HepG2 (cell line): ENCODE measurements around the gene CD79A. TPM values are rescaled to one million over a fixed set of nuclear protein-coding genes. Genes with fewer than 3 reads are reported as not detected.

ENCODE experiments used
- FOSL2 ChIP-seq: sonication (generic); formaldehyde crosslinking; IDR thresholded peaks from 2 replicates; pipeline ENCODE4 v1.4.0; 2020; ENCODE audit warnings: missing genetic modification reagents
- GATAD1 ChIP-seq: IDR thresholded peaks from 2 replicates; pipeline ENCODE4 v1.6.1; 2016; ENCODE audit warnings: missing genetic modification reagents, missing compliant biosample characterization
- GATAD2A ChIP-seq: IDR thresholded peaks from 2 replicates; pipeline ENCODE4 v1.6.1; 2016
- GFI1 ChIP-seq: sonication (generic); formaldehyde crosslinking; IDR thresholded peaks from 2 replicates; pipeline ENCODE4 v1.5.0; 2020; ENCODE audit warnings: missing genetic modification reagents, mild to moderate bottlenecking, borderline replicate concordance
- KDM2A ChIP-seq: sonication (generic); formaldehyde crosslinking; IDR thresholded peaks from 2 replicates; pipeline ENCODE4 v1.4.0; 2020; ENCODE audit warnings: low read depth, missing genetic modification reagents, borderline replicate concordance
- MAF1 ChIP-seq: sonication (generic); formaldehyde crosslinking; IDR thresholded peaks from 2 replicates; pipeline ENCODE4 v1.5.0; 2020; ENCODE audit warnings: missing genetic modification reagents, borderline replicate concordance
- NR3C1 ChIP-seq: sonication (generic); formaldehyde crosslinking; IDR thresholded peaks from 2 replicates; pipeline ENCODE4 v1.4.0; 2020; ENCODE audit warnings: missing genetic modification reagents
- RARA ChIP-seq: IDR thresholded peaks from 2 replicates; pipeline ENCODE4 v1.6.1; 2016; ENCODE audit warnings: missing genetic modification reagents, missing compliant biosample characterization
- RFX5 ChIP-seq: IDR thresholded peaks from 2 replicates; pipeline ENCODE4 v1.6.1; 2011; ENCODE audit warnings: low read depth, low read length, improper control_type of control experiment
- SMARCE1 ChIP-seq: fragments of 450-650 bp; IDR thresholded peaks from 2 replicates; pipeline ENCODE4 v1.6.1; 2017; ENCODE audit warnings: borderline replicate concordance
- SRSF1 ChIP-seq: fragments of 200-400 bp; formaldehyde crosslinking; optimal IDR thresholded peaks from 2 replicates; pipeline ENCODE3; 2017; ENCODE audit warnings: mild to moderate bottlenecking, low read depth, low read length, moderate library complexity
- SRY ChIP-seq: sonication (generic); formaldehyde crosslinking; IDR thresholded peaks from 2 replicates; pipeline ENCODE4 v1.8.0; 2022; ENCODE audit warnings: mild to moderate bottlenecking, missing genetic modification reagents
- TBX3 ChIP-seq: fragments of 450-650 bp; IDR thresholded peaks from 2 replicates; pipeline ENCODE4 v1.6.1; 2017; ENCODE audit warnings: antibody characterized with exemption, mild to moderate bottlenecking, inconsistent platforms, borderline replicate concordance
- TEAD2 ChIP-seq: sonication (generic); formaldehyde crosslinking; IDR thresholded peaks from 2 replicates; pipeline ENCODE4 v1.9.0; 2021; ENCODE audit warnings: missing genetic modification reagents
- ZBED4 ChIP-seq: sonication (generic); formaldehyde crosslinking; IDR thresholded peaks from 2 replicates; pipeline ENCODE4 v1.4.0; 2020; ENCODE audit warnings: missing genetic modification reagents, borderline replicate concordance
- ZBTB38 ChIP-seq: sonication (generic); formaldehyde crosslinking; IDR thresholded peaks from 2 replicates; pipeline ENCODE4 v1.5.1; 2020; ENCODE audit warnings: mild to moderate bottlenecking, missing genetic modification reagents
- ZFP90 ChIP-seq: sonication (generic); formaldehyde crosslinking; IDR thresholded peaks from 2 replicates; pipeline ENCODE4 v1.8.0; 2022; ENCODE audit warnings: missing genetic modification reagents, mild to moderate bottlenecking, inconsistent platforms, borderline replicate concordance
- ZNF160 ChIP-seq: sonication (generic); formaldehyde crosslinking; IDR thresholded peaks from 2 replicates; pipeline ENCODE4 v1.8.0; 2022; ENCODE audit warnings: mild to moderate bottlenecking, inconsistent platforms, missing genetic modification reagents
- ZNF484 ChIP-seq: sonication (generic); formaldehyde crosslinking; IDR thresholded peaks from 2 replicates; pipeline ENCODE4 v1.5.1; 2020; ENCODE audit warnings: mild to moderate bottlenecking, low read depth, missing genetic modification reagents, borderline replicate concordance
- ZNF564 ChIP-seq: sonication (generic); formaldehyde crosslinking; IDR thresholded peaks from 2 replicates; pipeline ENCODE4 v1.8.1; 2023; ENCODE audit warnings: mild to moderate bottlenecking, missing genetic modification reagents
- ZNF614 ChIP-seq: IDR thresholded peaks from 2 replicates; pipeline ENCODE4 v1.6.1; 2018; ENCODE audit warnings: missing biosample characterization, missing genetic modification reagents, inconsistent platforms, borderline replicate concordance
- ZNF710 ChIP-seq: sonication (generic); formaldehyde crosslinking; IDR thresholded peaks from 2 replicates; pipeline ENCODE4 v1.5.0; 2020; ENCODE audit warnings: mild to moderate bottlenecking, missing genetic modification reagents, borderline replicate concordance
- polyA plus RNA-seq, 8 experiments: library from polyadenylated mRNA; depleted of rRNA in 3 of 8; stranded (reverse) in 7 of 8; unstranded in 1 of 8; fragments of >200 nt; fragmentation: Illumina TruSeq in 4 of 8; extraction: Trizol in 4 of 8; gene quantifications; 2 replicates each; pipeline versions ENCODE4 v1.2.1 to v1.2.3, GENCODE V29; 2011 to 2016; ENCODE audit warnings: low read depth in 4 of 8, missing spikeins in 1 of 8, mixed read lengths in 1 of 8; ENCODE audit not compliant: insufficient read depth in 1 of 8
- total RNA-seq, 5 experiments: library from RNA; depleted of rRNA; stranded (reverse); fragments of >200 nt; fragmentation: Illumina TruSeq; extraction: Trizol; gene quantifications; 2 replicates each; pipeline ENCODE4 v1.2.3, GENCODE V29; 2016; ENCODE audit warnings: low read depth in 1 of 5
- TF ChIP-seq, protein P1 (sequence below): IDR thresholded peaks from 2 replicates; pipeline ENCODE4 v1.6.1; 2012; ENCODE audit warnings: low read depth, low read length, improper control_type of control experiment
- TF ChIP-seq, protein P2 (sequence below): sonication (generic); formaldehyde crosslinking; IDR thresholded peaks from 2 replicates; pipeline ENCODE4 v1.8.0; 2022; ENCODE audit warnings: missing genetic modification reagents, mild to moderate bottlenecking, inconsistent platforms, borderline replicate concordance

CD79A gene
- total and polyA plus RNA-seq, 2 of the 13 experiments (the other 11 are each of a cell fraction or from before 2014, with no cell fraction given), result 0.24 to 0.33 TPM

DNA sequence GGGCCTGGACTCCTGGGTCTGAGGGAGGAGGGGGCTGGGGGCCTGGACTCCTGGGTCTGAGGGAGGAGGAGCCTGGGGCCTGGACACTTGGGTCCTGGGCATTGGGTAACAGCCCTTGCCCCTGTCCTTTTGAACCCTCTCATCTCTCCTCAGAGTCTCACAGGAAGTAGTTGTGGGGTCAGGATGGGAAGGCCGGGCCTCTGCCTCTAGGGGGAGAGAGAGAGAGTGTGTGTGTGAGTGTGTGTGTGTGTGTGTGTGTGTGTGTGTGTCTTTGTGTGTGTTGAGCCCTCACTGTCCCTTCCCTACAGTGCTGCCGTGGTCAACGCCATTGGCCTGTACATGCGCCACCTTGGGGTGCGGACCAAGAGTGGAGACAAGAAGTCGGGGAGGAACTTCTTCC is 16.8 kb downstream of the CD79A start (continued):
- TF ChIP-seq SRY (CRISPR knock-in tag) (no peak), ZNF160 (CRISPR knock-in tag) (no peak), MAF1 (CRISPR knock-in tag) (no peak), ZNF564 (CRISPR knock-in tag) (no peak), ZNF484 (CRISPR knock-in tag) (no peak), RARA (CRISPR knock-in tag) (peak; percentile 50), ZBED4 (CRISPR knock-in tag) (no peak), SMARCE1 (no peak), KDM2A (CRISPR knock-in tag) (no peak), SRSF1 (no peak), ZNF614 (CRISPR knock-in tag) (no peak), NR3C1 (no peak), GATAD1 (CRISPR knock-in tag) (no peak), ZFP90 (CRISPR knock-in tag) (no peak), FOSL2 (no peak), ZNF710 (CRISPR knock-in tag) (no peak), GFI1 (CRISPR knock-in tag) (no peak), TEAD2 (CRISPR knock-in tag) (no peak), ZBTB38 (CRISPR knock-in tag) (peak; percentile 61), GATAD2A (CRISPR knock-in tag) (0 out of 2 replicates have a peak, but pooled peaks have one; percentile 18), RFX5 (no peak), TBX3 (no peak)
- TF ChIP-seq, protein P1, sequence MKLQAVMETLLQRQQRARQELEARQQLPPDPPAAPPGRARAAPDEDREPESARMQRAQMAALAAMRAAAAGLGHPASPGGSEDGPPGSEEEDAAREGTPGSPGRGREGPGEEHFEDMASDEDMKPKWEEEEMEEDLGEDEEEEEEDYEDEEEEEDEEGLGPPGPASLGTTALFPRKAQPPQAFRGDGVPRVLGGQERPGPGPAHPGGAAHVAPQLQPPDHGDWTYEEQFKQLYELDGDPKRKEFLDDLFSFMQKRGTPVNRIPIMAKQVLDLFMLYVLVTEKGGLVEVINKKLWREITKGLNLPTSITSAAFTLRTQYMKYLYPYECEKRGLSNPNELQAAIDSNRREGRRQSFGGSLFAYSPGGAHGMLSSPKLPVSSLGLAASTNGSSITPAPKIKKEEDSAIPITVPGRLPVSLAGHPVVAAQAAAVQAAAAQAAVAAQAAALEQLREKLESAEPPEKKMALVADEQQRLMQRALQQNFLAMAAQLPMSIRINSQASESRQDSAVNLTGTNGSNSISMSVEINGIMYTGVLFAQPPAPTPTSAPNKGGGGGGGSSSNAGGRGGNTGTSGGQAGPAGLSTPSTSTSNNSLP, result no peak
- TF ChIP-seq, protein P2, sequence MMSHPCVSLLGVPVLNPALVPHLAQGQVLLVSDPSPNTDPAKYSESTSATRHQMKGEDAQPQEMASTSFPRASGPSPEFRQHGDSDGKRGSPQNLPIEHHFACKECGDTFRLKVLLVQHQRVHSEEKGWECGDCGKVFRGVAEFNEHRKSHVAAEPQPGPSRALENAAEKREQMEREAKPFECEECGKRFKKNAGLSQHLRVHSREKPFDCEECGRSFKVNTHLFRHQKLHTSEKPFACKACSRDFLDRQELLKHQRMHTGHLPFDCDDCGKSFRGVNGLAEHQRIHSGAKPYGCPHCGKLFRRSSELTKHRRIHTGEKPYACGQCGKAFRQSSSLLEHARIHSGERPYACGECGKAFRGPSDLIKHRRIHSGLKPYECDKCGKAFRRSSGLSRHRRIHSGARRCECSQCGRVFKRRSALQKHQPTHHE, result no peak
